HG02798 (cell line): Measurements from ENCODE around the gene ANXA10.
A peak's percentile ranks its signal among the peaks of the same experiment; 100 is the strongest.
"Not testable (repeated sequence)": the region's sequence is repeated elsewhere in the genome, so short reads cannot be mapped to it uniquely, and the experiment has no call there.

Experiments
- ATAC-seq: cut with Tn5 transposase; IDR thresholded peaks from one replicate; pipeline ENCODE4 v1.9.1; 2021; ENCODE audit warnings: mild to moderate bottlenecking; ENCODE audit not compliant: unreplicated experiment, poor library complexity

ANXA10 gene

GRCh38 chr4:168153596-168154440, 61.5 kb downstream of the ANXA10 start:
- ATAC-seq: peak; percentile 94

DNA sequence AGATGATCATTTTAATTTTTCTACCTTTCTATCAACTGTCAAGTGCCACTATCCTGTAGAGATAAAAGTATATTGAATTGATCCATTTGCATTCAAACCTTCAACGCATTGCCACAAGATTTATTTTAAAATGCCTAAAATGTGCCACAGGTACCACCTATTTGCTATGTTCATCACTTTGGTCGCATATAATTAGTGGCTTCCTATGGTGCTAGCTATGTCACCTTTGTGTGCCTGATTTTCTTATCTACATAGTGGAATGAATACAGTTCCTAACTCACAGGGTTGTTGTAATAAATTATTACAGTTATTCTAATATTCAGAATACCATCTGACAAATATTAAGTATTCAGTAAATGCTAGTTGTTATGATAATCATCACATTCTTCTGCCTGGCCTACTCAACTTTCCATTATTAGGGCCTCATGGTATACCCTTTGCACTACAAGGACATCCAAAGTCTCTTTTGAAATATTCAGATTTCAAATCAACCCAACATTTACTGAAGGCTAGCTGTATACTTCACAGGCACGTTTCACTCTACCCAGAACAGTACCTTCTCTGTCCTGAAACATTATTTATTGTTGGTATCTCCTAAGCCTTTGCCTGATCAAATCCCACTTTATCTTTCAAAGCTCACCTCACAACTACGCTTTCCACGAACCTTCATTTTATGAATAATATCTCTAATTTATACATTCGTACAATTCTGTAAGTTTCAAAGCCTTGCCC, 62.4 kb downstream of the ANXA10 start:
- no peak for ATAC-seq

GRCh38 chr4:168162604-168163003, 70.3 kb downstream of the ANXA10 start:
- no peak for ATAC-seq

GRCh38 chr4:168163106-168163505, 70.8 kb downstream of the ANXA10 start:
- ATAC-seq: no peak

DNA sequence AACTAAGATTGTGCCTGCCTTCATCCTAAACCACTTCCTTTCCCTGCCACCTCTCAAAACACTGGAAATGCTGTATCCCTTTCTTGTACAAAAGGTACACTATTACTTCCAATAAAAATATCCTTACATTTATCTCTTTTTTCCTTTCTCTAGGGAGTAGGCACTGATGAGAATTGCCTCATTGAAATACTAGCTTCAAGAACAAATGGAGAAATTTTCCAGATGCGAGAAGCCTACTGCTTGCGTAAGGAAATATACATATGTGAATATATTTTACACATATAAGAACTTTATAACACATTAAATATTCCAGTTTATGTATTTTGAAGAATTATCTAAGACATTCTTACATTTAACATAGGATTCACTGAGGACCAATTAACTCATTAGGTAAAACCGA, 71.7 kb downstream of the ANXA10 start:
- no peak for ATAC-seq

- ATAC-seq: no peak
These were observed 72.7 kb downstream of the ANXA10 start for GRCh38 chr4:168164915-168165548.

- ATAC-seq: peak; percentile 44
These were observed 75.5 kb downstream of the ANXA10 start for GRCh38 chr4:168167714-168168284.

DNA sequence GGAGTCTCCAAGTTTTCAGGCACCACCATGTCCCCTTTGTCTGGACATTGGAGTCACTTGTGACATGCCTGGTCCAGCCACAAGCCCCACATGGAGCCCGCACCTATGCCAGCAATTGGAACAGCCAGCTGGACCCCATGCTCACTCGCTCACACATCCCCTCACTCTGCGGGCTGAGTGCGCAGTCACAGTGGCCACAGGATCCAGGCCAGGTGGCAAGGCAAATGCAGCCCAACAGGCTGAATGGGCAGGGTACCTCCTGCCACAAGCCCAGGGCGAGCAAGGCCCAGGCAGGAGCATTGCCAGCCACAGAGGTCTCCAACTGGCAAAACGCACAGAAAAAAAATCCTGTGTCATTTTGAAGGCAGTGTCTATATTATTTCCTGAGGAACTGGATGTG, 82.0 kb downstream of the ANXA10 start:
- no peak for ATAC-seq

GRCh38 chr4:168177546-168178149, 85.3 kb downstream of the ANXA10 start:
- no peak for ATAC-seq

- ATAC-seq: no peak
These were observed 91.6 kb downstream of the ANXA10 start for GRCh38 chr4:168183717-168184571.

DNA sequence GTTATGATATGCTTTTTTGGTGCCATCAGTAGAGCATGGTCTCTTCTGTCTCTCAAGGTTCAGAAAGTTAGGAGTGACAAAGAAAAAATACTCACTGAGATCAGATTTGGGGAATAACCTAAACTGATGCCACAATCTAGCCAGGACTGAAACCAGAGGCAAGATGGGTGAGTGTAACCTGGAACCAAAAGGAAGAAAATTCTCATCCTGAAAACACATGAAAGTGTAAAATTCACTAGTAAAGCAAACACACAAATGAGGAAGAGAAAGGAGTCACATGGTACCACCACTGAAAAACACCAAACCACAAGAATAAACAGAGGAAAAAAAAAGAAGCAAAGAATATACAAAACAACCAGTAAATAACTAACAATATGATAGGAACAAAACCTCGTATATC, 96.4 kb downstream of the ANXA10 start:
- peak; percentile 45 for ATAC-seq

DNA sequence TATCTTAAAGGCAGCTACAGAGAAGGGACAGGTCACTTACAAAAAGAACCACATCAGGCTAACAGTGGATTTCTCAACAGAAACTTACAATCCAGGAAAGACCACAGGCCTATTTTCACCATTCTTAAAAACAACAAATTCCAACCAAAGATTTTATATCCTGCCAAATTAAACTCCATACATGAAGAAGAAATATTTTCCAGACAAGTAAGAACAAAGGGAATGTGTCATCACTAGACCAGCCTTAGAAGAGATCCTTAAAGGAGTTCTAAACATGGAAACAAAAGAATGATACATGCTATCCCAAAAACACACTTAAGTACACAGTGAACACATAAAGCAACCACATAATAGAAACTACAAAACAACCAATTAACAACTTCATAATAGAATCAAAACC, 105.6 kb downstream of the ANXA10 start:
- ATAC-seq: no peak

DNA sequence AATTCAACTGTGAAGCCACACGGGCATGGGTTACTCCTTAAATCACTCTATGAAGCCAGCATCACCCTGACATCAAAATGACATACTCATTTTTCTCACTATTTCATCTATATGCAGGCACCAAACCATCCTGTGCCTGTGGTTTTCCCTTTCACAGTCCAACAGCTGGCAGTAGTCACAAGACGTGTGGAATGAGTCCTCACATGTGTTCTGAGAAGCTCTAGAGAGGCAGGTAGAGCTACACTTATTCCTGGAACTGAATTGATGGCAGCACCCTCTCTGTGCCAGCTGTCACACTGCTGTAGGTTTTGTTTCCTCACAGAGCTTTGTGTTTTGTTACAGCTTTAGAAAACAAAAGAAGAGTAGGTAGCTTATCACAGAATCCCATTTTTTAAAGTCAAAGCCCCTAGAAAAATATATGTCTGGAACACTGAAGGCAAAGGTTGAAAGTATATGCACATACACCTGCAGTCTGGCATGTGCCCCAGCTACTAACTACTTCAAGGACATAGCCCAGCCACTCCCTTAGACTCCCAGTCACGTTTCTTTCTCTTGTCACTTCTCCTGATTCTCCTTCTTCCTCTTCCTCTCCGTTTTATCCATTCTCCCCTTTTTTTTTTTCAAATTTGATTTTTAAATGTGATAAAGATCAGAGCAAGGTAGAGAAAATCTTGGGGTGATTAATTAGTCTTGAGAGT, 107.1 kb downstream of the ANXA10 start:
- no peak for ATAC-seq

DNA sequence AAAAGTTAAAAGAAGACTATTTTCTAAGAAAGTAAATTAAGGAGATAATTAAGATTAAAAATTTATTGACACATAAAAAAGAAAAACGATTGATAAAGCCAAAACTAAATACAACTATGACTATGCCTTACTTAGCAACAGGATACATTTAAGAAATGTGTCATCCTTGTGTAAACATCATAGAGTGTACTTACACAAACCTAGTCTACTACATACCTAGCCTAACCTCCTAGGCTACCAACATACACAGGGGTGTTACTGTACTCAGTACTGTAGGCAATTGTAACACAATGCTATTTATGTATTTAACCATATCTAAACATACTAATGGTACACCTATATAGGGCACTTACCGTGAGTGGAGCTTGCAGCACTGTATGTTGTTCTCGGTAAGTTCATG, 108.3 kb downstream of the ANXA10 start:
- ATAC-seq: no peak

DNA sequence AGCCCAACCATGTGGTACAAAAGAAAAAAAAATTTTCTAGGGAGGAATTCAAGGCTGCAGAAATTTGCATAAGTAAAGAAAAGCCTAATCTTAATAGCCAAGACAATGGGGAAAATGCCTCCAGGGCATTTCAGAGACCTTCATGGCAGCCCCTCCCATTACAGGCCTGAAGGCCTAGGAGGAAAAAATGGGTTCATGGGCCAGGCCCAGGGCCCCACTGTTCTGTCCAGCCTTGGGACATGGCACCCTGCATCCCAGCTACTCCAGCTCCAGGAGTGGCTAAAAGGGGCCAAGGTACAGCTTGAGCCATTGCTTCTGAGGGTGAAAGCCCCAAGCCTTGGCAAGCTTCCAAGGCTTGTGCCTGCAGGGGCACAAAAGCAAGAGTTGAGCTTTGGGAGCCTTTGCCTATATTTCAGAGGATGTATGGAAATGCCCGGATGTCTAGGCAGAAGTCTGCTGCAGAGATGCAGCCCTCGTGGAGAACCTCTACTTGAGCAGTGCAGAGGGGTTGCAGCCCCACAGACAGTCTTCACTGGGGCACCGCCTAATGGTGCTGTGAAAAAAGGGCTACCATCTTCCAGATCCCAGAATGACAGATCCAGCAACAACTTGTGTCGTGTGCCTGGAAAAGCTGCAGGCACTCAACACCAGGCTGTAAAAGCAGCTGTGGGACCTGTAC, 111.0 kb downstream of the ANXA10 start:
- ATAC-seq: no peak

- no peak for ATAC-seq
These were observed 116.7 kb downstream of the ANXA10 start for GRCh38 chr4:168208957-168209614.

DNA sequence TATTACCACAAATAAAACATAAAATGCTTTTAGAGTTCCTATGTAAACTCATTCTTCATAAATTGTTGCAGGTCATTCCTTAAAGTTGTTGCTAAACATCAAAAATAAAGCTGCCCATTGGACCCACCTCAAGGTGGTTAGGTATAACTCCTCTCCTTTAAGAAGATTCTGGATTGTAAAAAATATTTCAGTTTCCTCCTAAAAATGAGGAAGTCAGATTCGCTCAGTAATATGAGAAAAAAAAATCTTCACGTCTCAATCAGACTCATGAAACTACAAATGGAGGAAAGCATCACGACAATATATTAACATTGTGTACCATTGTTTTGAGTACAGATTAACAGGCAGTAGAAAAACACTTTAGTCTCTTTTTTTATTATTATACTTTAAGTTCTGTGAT, 120.3 kb downstream of the ANXA10 start:
- ATAC-seq: no peak

DNA sequence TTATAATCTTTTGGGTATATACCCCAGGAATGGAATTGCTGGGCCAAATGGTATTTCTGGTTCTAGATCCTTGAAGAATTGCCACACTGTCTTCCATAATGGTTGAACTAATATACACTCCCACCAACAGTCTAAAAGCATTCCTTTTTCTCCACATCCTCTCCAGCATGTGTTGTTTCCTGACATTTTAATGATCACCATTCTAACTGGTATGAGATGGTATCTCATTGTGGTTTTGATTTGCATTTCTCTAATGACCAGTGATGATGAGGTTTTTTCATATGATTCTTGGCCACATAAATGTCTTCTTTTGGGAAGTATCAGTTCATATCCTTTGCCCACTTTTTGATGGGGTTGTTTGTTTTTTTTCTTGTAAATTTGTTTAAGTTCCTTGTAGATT, 121.2 kb downstream of the ANXA10 start:
- not testable (repeated sequence) for ATAC-seq
